H9 (cell line): Measurements from ENCODE around the gene OSCAR. TPM values are rescaled to one million over a fixed set of nuclear protein-coding genes. Genes with fewer than 3 reads are reported as not detected.

ENCODE experiments used
- DNase-seq: peaks from one replicate; pipeline ENCODE4 v3.0.0-alpha.2; 2017
- H2AFZ ChIP-seq: one replicate; pipeline ENCODE4 v1.6.1; 2013; ENCODE audit warnings: mild to moderate bottlenecking, low read length, control low read depth, moderate library complexity
- H2AK5ac ChIP-seq: 2 replicates; pipeline ENCODE4 v1.6.1; 2013; ENCODE audit warnings: low read length, control low read depth, mixed read lengths; ENCODE audit not compliant: insufficient read length
- H2BK120ac ChIP-seq: one replicate; pipeline ENCODE4 v1.6.1; 2013; ENCODE audit warnings: low read depth, mild to moderate bottlenecking, low read length, control low read depth, inconsistent platforms; ENCODE audit not compliant: poor library complexity, severe bottlenecking
- H2BK12ac ChIP-seq: 2 replicates; pipeline ENCODE4 v1.6.1; 2013; ENCODE audit warnings: low read length, control low read depth, mixed read lengths, low read depth; ENCODE audit not compliant: insufficient read length
- H2BK15ac ChIP-seq: 2 replicates; pipeline ENCODE4 v1.6.1; 2013; ENCODE audit warnings: low read depth, low read length, control low read depth
- H2BK20ac ChIP-seq: one replicate; pipeline ENCODE4 v1.6.1; 2013; ENCODE audit warnings: low read depth, mild to moderate bottlenecking, low read length, control low read depth, inconsistent platforms; ENCODE audit not compliant: poor library complexity, severe bottlenecking
- H2BK5ac ChIP-seq: 2 replicates; pipeline ENCODE4 v1.6.1; 2013; ENCODE audit warnings: low read length, control low read depth, mixed read lengths; ENCODE audit not compliant: insufficient read length
- H3K14ac ChIP-seq: 2 replicates; pipeline ENCODE4 v1.6.1; 2013; ENCODE audit warnings: low read length, control low read depth; ENCODE audit not compliant: insufficient read depth
- H3K18ac ChIP-seq: 2 replicates; pipeline ENCODE4 v1.6.1; 2013; ENCODE audit warnings: low read depth, mild to moderate bottlenecking, mixed read lengths, low read length, control low read depth; ENCODE audit not compliant: insufficient read length
- H3K23ac ChIP-seq: 2 replicates; pipeline ENCODE4 v1.6.1; 2013; ENCODE audit warnings: low read length, control low read depth, mixed read lengths, low read depth; ENCODE audit not compliant: insufficient read length
- H3K23me2 ChIP-seq: 2 replicates; pipeline ENCODE4 v1.6.1; 2013; ENCODE audit warnings: low read depth, mild to moderate bottlenecking, mixed read lengths, low read length, control low read depth; ENCODE audit not compliant: insufficient read length, poor library complexity, severe bottlenecking
- H3K27ac ChIP-seq: 2 replicates; pipeline ENCODE4 v1.5.1; 2013; ENCODE audit warnings: low read length, control low read depth, mixed read lengths, low read depth; ENCODE audit not compliant: insufficient read length
- H3K27me3 ChIP-seq: 2 replicates; pipeline ENCODE4 v1.6.1; 2013; ENCODE audit warnings: low read length, control low read depth, inconsistent platforms; ENCODE audit not compliant: insufficient read depth
- H3K4ac ChIP-seq: 2 replicates; pipeline ENCODE4 v1.6.1; 2013; ENCODE audit warnings: low read depth, mild to moderate bottlenecking, control low read depth, inconsistent platforms, low read length, moderate library complexity
- H3K4me1 ChIP-seq: 2 replicates; pipeline ENCODE4 v1.6.1; 2013; ENCODE audit warnings: low read length, control low read depth, inconsistent platforms; ENCODE audit not compliant: insufficient read depth
- H3K4me2 ChIP-seq: 2 replicates; pipeline ENCODE4 v1.6.1; 2013; ENCODE audit warnings: low read length, control low read depth, mixed read lengths; ENCODE audit not compliant: insufficient read length, insufficient read depth
- H3K56ac ChIP-seq: 2 replicates; pipeline ENCODE4 v1.6.1; 2013; ENCODE audit warnings: low read depth, mild to moderate bottlenecking, mixed read lengths, low read length, control low read depth; ENCODE audit not compliant: insufficient read length
- H3K79me1 ChIP-seq: 2 replicates; pipeline ENCODE4 v1.6.1; 2013; ENCODE audit warnings: low read depth, mild to moderate bottlenecking, moderate library complexity, low read length, control low read depth, inconsistent platforms; ENCODE audit not compliant: insufficient read depth, poor library complexity, severe bottlenecking
- H3K79me2 ChIP-seq: 2 replicates; pipeline ENCODE4 v1.6.1; 2013; ENCODE audit warnings: low read length, control low read depth, inconsistent platforms; ENCODE audit not compliant: insufficient read depth
- H3K9ac ChIP-seq: 2 replicates; pipeline ENCODE4 v1.6.1; 2013; ENCODE audit warnings: low read length, control low read depth, mixed read lengths; ENCODE audit not compliant: insufficient read length; ENCODE audit errors: extremely low read depth
- H3K9me3 ChIP-seq: one replicate; pipeline ENCODE4 v1.6.1; 2013; ENCODE audit warnings: low read depth, low read length, inconsistent platforms; ENCODE audit not compliant: control insufficient read depth
- H3T11ph ChIP-seq: one replicate; pipeline ENCODE4 v1.6.1; 2013; ENCODE audit warnings: mild to moderate bottlenecking, low read length, control low read depth, inconsistent platforms
- H4K20me1 ChIP-seq: one replicate; pipeline ENCODE4 v1.6.1; 2013; ENCODE audit not compliant: control insufficient read depth, insufficient read length, insufficient read depth
- H4K5ac ChIP-seq: 2 replicates; pipeline ENCODE4 v1.6.1; 2013; ENCODE audit warnings: low read depth, mild to moderate bottlenecking, mixed read lengths, low read length, control low read depth; ENCODE audit not compliant: insufficient read length
- H4K8ac ChIP-seq: replicated peaks from 2 replicates; pipeline ENCODE4 v1.6.1; 2013; ENCODE audit warnings: low read length, control low read depth, mixed read lengths, low read depth; ENCODE audit not compliant: insufficient read length
- H4K91ac ChIP-seq: 2 replicates; pipeline ENCODE4 v1.6.1; 2013; ENCODE audit warnings: low read depth, mild to moderate bottlenecking, moderate library complexity, mixed read lengths, low read length, control low read depth; ENCODE audit not compliant: insufficient read length
- H3K27ac Mint-ChIP-seq, 3 experiments: 2 replicates in 2 of 3; 3 replicates in 1 of 3; pipeline ENCODE4 v1.8.0; 2020 to 2021; ENCODE audit warnings: mixed read lengths in 3 of 3, mild to moderate bottlenecking in 1 of 3, moderate library complexity in 1 of 3
- H3K27me3 Mint-ChIP-seq: 2 replicates; pipeline ENCODE4 v1.8.0; 2021; ENCODE audit warnings: low read depth, mild to moderate bottlenecking, moderate library complexity, mixed read lengths
- H3K36me3 Mint-ChIP-seq, 3 experiments: 2 replicates in 2 of 3; 3 replicates in 1 of 3; pipeline ENCODE4 v1.8.0; 2020 to 2021; ENCODE audit warnings: low read depth in 3 of 3, mixed read lengths in 3 of 3; ENCODE audit not compliant: insufficient read depth in 1 of 3
- H3K4me1 Mint-ChIP-seq, 2 experiments: 2 replicates each; pipeline ENCODE4 v1.8.0; 2020; ENCODE audit warnings: mixed read lengths in 2 of 2
- H3K4me3 Mint-ChIP-seq, 2 experiments: 2 replicates in 1 of 2; 3 replicates in 1 of 2; pipeline ENCODE4 v1.8.0; 2020 to 2021; ENCODE audit warnings: mild to moderate bottlenecking in 2 of 2, mixed read lengths in 2 of 2, moderate library complexity in 1 of 2
- H3K9me3 Mint-ChIP-seq, 2 experiments: 2 replicates in 1 of 2; 3 replicates in 1 of 2; pipeline ENCODE4 v1.8.0; 2020; ENCODE audit warnings: mild to moderate bottlenecking in 2 of 2, mixed read lengths in 2 of 2, moderate library complexity in 1 of 2
- CTCF ChIP-seq: fragments of 200-600 bp; sonication (generic); conservative IDR thresholded peaks from 3 replicates; pipeline ENCODE4 v1.8.0; 2021; ENCODE audit warnings: antibody characterized with exemption, mild to moderate bottlenecking
- WGBS: extraction: QIAGEN DNeasy Blood & Tissue Kit; methylation state at CpG from one replicate; pipeline ENCODE4 v1.1.7; 2013; ENCODE audit warnings: missing lambda C conversion rate, low lambda C conversion rate, mixed read lengths; ENCODE audit not compliant: insufficient read length; ENCODE audit errors: extremely low coverage; 5-methylcytosine and 5-hydroxymethylcytosine counted together
- total RNA-seq: library from RNA; stranded (reverse); gene quantifications from 2 replicates; pipeline ENCODE4 v1.2.1, GENCODE V29; 2021

The OSCAR gene
- total RNA-seq, 1 experiment from 2014 or later, result 0.24 TPM

- H3K27ac ChIP-seq, result no peak within 1 kb of the TSS
- TF ChIP-seq CTCF, result no peak
- no peak within 1 kb of the TSS for H2BK5ac ChIP-seq
- DNase-seq, result no peak
- H2BK120ac ChIP-seq, result no peak within 1 kb of the TSS
- no peaks in the 10 kb centered on the region for H3K9me3 ChIP-seq
- H2BK20ac ChIP-seq, result no peak within 1 kb of the TSS
- H3K27me3 Mint-ChIP-seq, result peaks cover 2% of the 10 kb centered on the region; the same call in 1 of the 2 replicates
- no peak within 1 kb of the TSS; a peak in 1 of 7 replicates for H3K27ac Mint-ChIP-seq
- no peak within 1 kb of the TSS for H3K56ac ChIP-seq
- H4K91ac ChIP-seq, result no peak within 1 kb of the TSS
- H3K4ac ChIP-seq, result no peak within 1 kb of the TSS
- H2AFZ ChIP-seq, result no peak within 1 kb of the TSS
- H3K18ac ChIP-seq, result no peak within 1 kb of the TSS
- H3K79me2 ChIP-seq, result no peaks in the 10 kb centered on the region
- no peaks in the 10 kb centered on the region for H3K36me3 Mint-ChIP-seq
- H2BK12ac ChIP-seq, result no peak within 1 kb of the TSS
- peaks cover 2 to 6% of the 10 kb centered on the region in 2 experiments; a peak in 3 of 4 replicates for H3K4me1 Mint-ChIP-seq
- H3K4me3 Mint-ChIP-seq, result no peak within 1 kb of the TSS
- no peaks in the 10 kb centered on the region for H3K79me1 ChIP-seq
- no peak within 1 kb of the TSS for H3K23ac ChIP-seq
- no peaks in the 10 kb centered on the region for H4K20me1 ChIP-seq
- H3K27me3 ChIP-seq, result no peaks in the 10 kb centered on the region
- no peaks in the 10 kb centered on the region; the same call in 1 of the 2 replicates for H3K4me1 ChIP-seq
- no peak within 1 kb of the TSS for H2AK5ac ChIP-seq
- no peak within 1 kb of the TSS for H4K8ac ChIP-seq
- H3K9ac ChIP-seq, result no peak within 1 kb of the TSS
- no peak within 1 kb of the TSS for H3K4me2 ChIP-seq
- no CpG with 5 or more reads among the region's 34 CpGs for WGBS
- H3T11ph ChIP-seq, result no peak within 1 kb of the TSS
- H3K14ac ChIP-seq, result no peak within 1 kb of the TSS
- H2BK15ac ChIP-seq, result no peak within 1 kb of the TSS
- no peaks in the 10 kb centered on the region; a peak in 1 of 5 replicates for H3K9me3 Mint-ChIP-seq
- no peaks in the 10 kb centered on the region for H3K23me2 ChIP-seq
- no peak within 1 kb of the TSS for H4K5ac ChIP-seq
Observed at GRCh38 chr19:54063350-54064116, 37.1 kb downstream of the OSCAR start, which contains the start of gene VSTM1. TSS of gene VSTM1 (minus strand) at chr19:54063897. CDS start at chr19:54063777, 120 bp downstream.
